GM04504 (cell line): ENCODE data around the gene ELL2.
"Not testable (repeated sequence)": the region's sequence is repeated elsewhere in the genome, so short reads cannot be mapped to it uniquely, and the experiment has no call there.

Experiments
- DNase-seq: peaks from one replicate; pipeline ENCODE4 v3.0.0-alpha.2; 2012; ENCODE audit warnings: low read depth

ELL2 gene

DNA sequence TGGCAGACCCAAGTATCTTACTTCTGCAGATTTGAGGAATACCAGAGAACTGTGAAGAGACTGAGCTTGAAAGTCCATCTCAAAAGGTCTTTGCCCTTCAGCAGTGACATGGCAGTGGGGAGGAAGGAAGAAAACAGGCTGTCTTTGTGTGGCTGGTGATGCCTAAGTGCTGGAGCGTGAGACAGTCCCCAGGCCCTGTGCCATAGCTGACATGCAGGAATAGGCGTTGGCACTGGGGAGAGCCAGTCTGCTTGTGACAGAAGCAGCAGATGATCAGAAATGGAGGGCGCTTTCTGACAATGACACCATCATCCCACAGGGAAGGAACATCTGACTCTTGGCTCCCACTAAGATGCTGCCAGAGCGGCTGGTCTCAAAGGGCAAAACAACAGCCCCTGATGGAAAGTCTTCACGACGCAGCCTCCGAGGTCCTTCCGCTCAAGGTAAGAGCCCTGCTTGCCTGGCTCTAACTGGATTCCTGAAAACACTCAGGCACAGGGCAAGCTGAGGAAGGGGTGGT is 123.6 kb downstream of the ELL2 start:
- DNase-seq, result no peak

- DNase-seq, result no peak
Measured at GRCh38 chr5:95837492-95837891, 124.2 kb downstream of the ELL2 start.

- not testable (repeated sequence) for DNase-seq
Measured at GRCh38 chr5:95836971-95837370, 124.7 kb downstream of the ELL2 start.

DNA sequence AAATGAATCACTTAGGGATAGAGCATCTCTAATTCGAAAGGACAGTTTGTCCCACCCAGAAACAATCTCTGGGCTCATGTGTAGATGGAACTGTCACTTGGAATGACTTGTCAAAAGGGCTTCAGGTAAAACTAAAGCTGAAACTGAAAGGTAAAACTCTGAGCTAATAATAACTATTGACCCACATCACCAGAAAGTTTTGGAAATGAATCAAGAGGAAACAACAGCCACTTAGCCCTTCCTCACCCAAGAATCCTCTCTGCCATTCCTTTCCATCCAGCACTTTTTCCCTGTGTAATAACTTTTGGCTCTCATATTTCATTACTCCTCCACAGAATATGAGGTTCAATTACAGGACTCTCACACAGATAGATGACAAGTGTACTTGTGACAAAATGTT is 125.1 kb downstream of the ELL2 start:
- DNase-seq, result no peak

DNA sequence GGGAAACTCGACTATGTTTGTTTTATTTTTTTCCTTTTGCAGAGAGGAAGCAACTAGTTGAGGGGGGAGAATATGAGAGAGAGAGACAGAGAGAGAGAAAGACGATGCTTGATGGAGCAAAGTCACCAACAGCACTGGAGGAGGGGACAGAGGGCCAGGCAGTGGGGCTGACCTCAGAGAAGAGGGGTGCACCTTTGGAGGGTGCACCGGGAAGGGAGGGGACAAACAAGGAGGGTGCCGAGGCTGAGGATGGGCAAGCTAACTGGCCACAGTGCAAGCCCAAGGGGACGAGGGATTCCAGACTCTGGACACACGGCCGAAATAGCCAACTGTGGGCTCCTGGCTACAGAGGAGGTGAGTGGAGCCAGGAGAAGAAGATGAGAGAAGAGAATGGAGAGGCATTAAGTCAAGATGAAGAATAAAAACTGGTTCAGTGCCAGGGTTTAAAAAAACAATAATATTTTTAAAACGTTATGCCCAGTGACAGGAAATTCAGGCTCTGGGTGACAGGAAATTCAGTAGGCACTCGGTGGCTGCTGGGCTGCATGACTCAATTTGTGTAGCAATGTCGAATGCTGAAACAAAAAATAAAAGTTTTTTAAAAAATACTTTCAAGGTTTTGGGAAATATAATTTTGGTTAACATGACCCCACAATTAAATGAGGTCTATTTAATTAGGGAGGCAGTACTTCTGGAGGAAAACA is 125.8 kb downstream of the ELL2 start:
- no peak for DNase-seq
